Aorta (tissue), 5 donors: ENCODE results near the gene TUBG1. TPM values are rescaled to one million over a fixed set of nuclear protein-coding genes. Genes with fewer than 3 reads are reported as not detected.

ENCODE experiments used
- ATAC-seq: fragments of 200-7000 bp; cut with Tn5 transposase; one replicate; pipeline ENCODE4 v1.9.1; 2022; ENCODE audit warnings: moderate library complexity; ENCODE audit not compliant: low FRiP score
- DNase-seq, 2 donors: peaks; one replicate each; pipeline ENCODE4 v3.0.0-alpha.2; 2020
- H3K27ac ChIP-seq, 2 donors: one replicate each; pipeline ENCODE4 v1.5.1; 2013; ENCODE audit warnings: low read length in 2 of 2, mild to moderate bottlenecking in 2 of 2, moderate library complexity in 2 of 2, control low read depth in 1 of 2, inconsistent platforms in 1 of 2, low read depth in 1 of 2
- H3K27me3 ChIP-seq, 2 donors: one replicate each; pipeline ENCODE4 v1.6.1; 2013; ENCODE audit warnings: control low read depth in 1 of 2, low read length in 1 of 2, mild to moderate bottlenecking in 1 of 2, moderate library complexity in 1 of 2; ENCODE audit not compliant: insufficient read depth in 2 of 2, control insufficient read depth in 1 of 2
- H3K36me3 ChIP-seq, 2 donors: one replicate each; pipeline ENCODE4 v1.6.1; 2013; ENCODE audit warnings: control low read depth in 1 of 2, low read length in 1 of 2, mild to moderate bottlenecking in 1 of 2; ENCODE audit not compliant: insufficient read depth in 2 of 2, control insufficient read depth in 1 of 2
- H3K4me1 ChIP-seq, 2 donors: one replicate each; pipeline ENCODE4 v1.6.1; 2013; ENCODE audit warnings: low read length in 2 of 2, control low read depth in 1 of 2, mild to moderate bottlenecking in 1 of 2, moderate library complexity in 1 of 2; ENCODE audit not compliant: insufficient read depth in 2 of 2, control insufficient read depth in 1 of 2
- H3K4me3 ChIP-seq, 2 donors: one replicate each; pipeline ENCODE4 v1.5.1; 2013; ENCODE audit warnings: low read length in 2 of 2, control low read depth in 1 of 2, mild to moderate bottlenecking in 1 of 2
- H3K9me3 ChIP-seq: one replicate; pipeline ENCODE4 v1.6.1; 2013; ENCODE audit warnings: mild to moderate bottlenecking, low read length; ENCODE audit not compliant: control insufficient read depth
- WGBS, 2 donors: extraction: QIAGEN DNeasy Blood & Tissue Kit; methylation state at CpG; one replicate each; pipeline ENCODE4 v1.1.7; 2013; 5-methylcytosine and 5-hydroxymethylcytosine counted together
- intact Hi-C, 2 donors: fragments of 100-400 bp; cut with DNase I; formaldehyde crosslinking; loops; one replicate each; pipeline versions ENCODE4 v1.14.2 to v1.15.0; 2022
- polyA plus RNA-seq, 2 donors: library from polyadenylated mRNA; stranded (reverse); fragments of 200-250 nt; gene quantifications; one replicate each; pipeline ENCODE4 v1.2.3, GENCODE V29; 2013
- total RNA-seq, 2 donors: library from RNA; stranded (reverse); fragmentation: NEBNext Ultra II Directional; extraction: Animal tissue kit (Norgen Biotek cat#: 25700); gene quantifications; one replicate each; pipeline ENCODE4 v1.2.1, GENCODE V29; 2021
- donor health status: healthy with polysubstance abuse.
- donor health status: Bipolar disorder and iron deficiency.
- donor health status: DM: no; HTN: no; CAD: no.
- donor health status: DM: no; HTN: no; CAD: no.
- donor health status: DM: yes; HTN: yes; CAD: no.

TUBG1 gene
- total and polyA plus RNA-seq, 4 donors: 15.7 to 24.9 (median 20.5) TPM

DNA sequence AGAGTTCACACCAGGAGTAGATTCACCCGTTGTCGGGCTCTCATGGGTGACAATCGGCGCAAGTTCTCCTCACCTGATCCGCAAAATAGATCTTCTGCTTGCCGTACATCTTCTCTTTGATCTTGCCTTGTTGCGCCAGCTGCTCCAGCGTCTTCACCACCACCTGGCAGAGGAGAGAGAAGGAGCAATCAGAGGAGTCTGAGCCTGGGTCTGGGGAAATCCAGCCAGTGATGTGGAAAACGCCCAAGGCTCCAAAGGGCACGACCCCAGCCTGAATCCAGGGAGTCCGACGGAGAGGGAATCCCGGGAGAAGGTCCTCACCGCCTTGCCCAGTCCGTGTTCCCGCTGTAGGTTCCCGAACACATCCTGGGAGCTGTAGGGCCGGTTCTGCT is 32.3 kb upstream of the TUBG1 start:
- H3K9me3 ChIP-seq: no peaks in the 10 kb centered on the region
- H3K4me3 ChIP-seq: peak overlapping the region in 1 of 2 donors; percentile 27
- H3K27ac ChIP-seq: peak overlapping the region in 1 of 2 donors; percentile 55
- DNase-seq: no peak
- intact Hi-C loops: loop anchor here in 1 of 2 donors (2.0 to 10.0 kb wide), 2 partner anchors 102 to 258 kb away; partner anchors contain the start of gene PSME3
- no peak for ATAC-seq
- WGBS, 2 donors: 3 to 4% methylated on average over 18 of the region's 18 CpGs
- peaks cover 0 to 19% of the 10 kb centered on the region in 2 donors for H3K36me3 ChIP-seq
- H3K4me1 ChIP-seq: no peaks in the 10 kb centered on the region
- no peaks in the 10 kb centered on the region for H3K27me3 ChIP-seq

DNA sequence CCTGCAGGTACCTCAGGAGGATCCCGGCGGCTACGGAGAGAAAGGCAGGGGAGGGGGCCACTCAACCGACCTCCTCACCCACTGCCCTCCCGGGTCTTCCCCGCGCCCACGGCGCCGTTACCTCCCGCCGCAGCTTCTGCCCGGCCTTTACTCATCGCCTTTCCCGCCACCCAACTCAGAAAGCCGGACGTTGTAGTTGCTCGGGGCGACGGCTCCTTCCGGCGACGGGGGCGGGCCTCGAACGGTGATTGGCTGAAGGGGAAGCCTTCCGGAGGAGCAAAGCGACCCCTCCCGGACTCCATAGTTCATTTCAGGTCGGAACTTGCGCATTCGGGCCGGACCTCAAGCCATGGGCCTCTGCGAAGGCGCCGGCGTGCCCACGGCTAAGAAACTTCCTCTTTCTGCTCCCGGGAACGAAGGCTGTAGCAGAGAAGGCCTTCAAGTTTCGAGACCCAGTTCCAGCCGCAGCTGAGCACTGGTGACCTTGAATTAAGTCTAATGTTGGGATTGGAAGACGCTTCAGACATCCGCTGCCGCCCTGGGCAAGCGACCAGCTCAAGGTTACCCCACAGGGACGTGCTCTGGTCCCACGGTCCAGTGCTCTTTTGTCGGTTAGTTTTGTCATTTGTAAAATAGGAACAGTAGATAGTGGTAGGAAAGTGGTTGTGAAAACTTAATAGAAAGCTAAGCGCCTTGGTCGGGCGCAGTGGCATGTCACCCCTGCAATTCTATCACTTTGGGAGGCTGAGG is 31.8 kb upstream of the TUBG1 start, which contains the start of gene PSMC3IP:
Gene PSMC3IP (minus strand): TSS at position 198 of the 750 bp plus-strand sequence. CDS start 43 bp downstream, at position 155.
- DNase-seq (peak; percentile 97 to 99), ATAC-seq (peak; percentile 96)
- Histone ChIP-seq H3K4me3 (peak within 1 kb of the TSS; percentile 39 to 93), H3K27ac (peak within 1 kb of the TSS in 1 of 2 donors; percentile 91), H3K36me3 (peaks cover 0 to 23% of the 10 kb centered on the region in 2 donors), H3K9me3 (no peaks in the 10 kb centered on the region), H3K4me1 (no peaks in the 10 kb centered on the region), H3K27me3 (no peaks in the 10 kb centered on the region)
- 0 to 1% methylated on average over 52 of the region's 52 CpGs for WGBS, 2 donors
- intact Hi-C loops: loop anchor here in 1 of 2 donors (2.0 to 10.0 kb wide), 3 partner anchors 101 to 257 kb away; partner anchors contain the start of gene PSME3

DNA sequence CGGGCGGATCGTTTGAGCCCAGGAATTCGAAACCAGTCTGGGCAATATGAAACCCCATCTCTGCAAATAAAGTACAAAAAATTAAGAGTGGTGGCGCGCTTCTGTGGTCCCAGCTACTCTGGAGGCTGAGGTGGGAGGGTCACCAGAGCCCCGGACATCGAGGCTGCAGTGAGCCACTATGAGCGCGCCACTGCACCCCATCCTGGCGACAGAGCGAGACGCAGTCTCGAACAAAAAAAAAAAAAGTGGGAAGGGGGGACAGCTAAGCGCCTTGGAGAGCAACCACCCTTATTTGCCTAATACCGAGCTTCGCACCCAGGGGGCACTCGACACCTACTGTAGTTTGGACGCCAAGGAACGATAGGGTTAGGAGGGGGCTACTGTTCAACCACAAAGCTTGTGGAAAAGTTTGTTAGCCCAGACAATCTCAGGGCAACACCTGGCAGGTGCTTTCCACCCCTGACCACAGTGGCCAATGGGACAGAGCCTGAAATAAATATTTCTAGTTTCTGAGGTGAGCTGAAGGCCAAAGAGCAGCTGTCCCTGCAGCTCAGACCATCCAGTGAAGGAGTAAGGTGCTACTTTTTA is 31.1 kb upstream of the TUBG1 start:
- Histone ChIP-seq H3K27me3 (no peaks in the 10 kb centered on the region), H3K36me3 (peaks cover 4 to 23% of the 10 kb centered on the region in 2 donors), H3K27ac (peak overlapping the region in 1 of 2 donors; percentile 91), H3K4me3 (peak overlapping the region; percentile 39 to 93), H3K4me1 (no peaks in the 10 kb centered on the region), H3K9me3 (no peaks in the 10 kb centered on the region)
- 0 to 1% methylated on average over 20 of the region's 20 CpGs for WGBS, 2 donors
- intact Hi-C loops: loop anchor here in 1 of 2 donors (2.0 to 10.0 kb wide), 2 partner anchors 184 to 256 kb away; partner anchors contain the start of gene PSME3
- ATAC-seq (peak; percentile 84), DNase-seq (peak; percentile 75 to 92)

- DNase-seq (peak in 1 of 2 donors; percentile 2), ATAC-seq (no peak)
- H3K4me1 ChIP-seq: no peaks in the 10 kb centered on the region
- intact Hi-C loops: loop anchor here (2.0 to 10.0 kb wide), 4 partner anchors 102 to 255 kb away; partner anchors contain the start of genes CCR10 (in 1 of the 2), CNTNAP1 (in 1 of the 2), PSME3 (in 1 of the 2) and RAMP2 (in 1 of the 2)
- 47 to 48% methylated on average over 2 of the region's 2 CpGs for WGBS, 2 donors
- H3K4me3 ChIP-seq: no peak overlapping the region
- H3K9me3 ChIP-seq: no peaks in the 10 kb centered on the region
- no peaks in the 10 kb centered on the region for H3K27me3 ChIP-seq
- no peak overlapping the region for H3K27ac ChIP-seq
- H3K36me3 ChIP-seq: peaks cover 6 to 23% of the 10 kb centered on the region in 2 donors
Observed at GRCh38 chr17:42579794-42580551, 29.5 kb upstream of the TUBG1 start.

GRCh38 chr17:42581744-42582270 is 27.7 kb upstream of the TUBG1 start:
- Histone ChIP-seq H3K27me3 (no peaks in the 10 kb centered on the region), H3K36me3 (peaks cover 7 to 26% of the 10 kb centered on the region in 2 donors), H3K4me1 (no peaks in the 10 kb centered on the region), H3K9me3 (no peaks in the 10 kb centered on the region), H3K4me3 (no peak overlapping the region), H3K27ac (no peak overlapping the region)
- WGBS, 2 donors: 82 to 85% methylated on average over 10 of the region's 10 CpGs
- intact Hi-C loops: loop anchor here in 1 of 2 donors (5.0 to 10.0 kb wide), 2 partner anchors 100 to 183 kb away; partner anchors contain the start of genes CCR10, CNTNAP1 and RAMP2
- ATAC-seq (no peak), DNase-seq (peak in 1 of 2 donors; percentile 67)

DNA sequence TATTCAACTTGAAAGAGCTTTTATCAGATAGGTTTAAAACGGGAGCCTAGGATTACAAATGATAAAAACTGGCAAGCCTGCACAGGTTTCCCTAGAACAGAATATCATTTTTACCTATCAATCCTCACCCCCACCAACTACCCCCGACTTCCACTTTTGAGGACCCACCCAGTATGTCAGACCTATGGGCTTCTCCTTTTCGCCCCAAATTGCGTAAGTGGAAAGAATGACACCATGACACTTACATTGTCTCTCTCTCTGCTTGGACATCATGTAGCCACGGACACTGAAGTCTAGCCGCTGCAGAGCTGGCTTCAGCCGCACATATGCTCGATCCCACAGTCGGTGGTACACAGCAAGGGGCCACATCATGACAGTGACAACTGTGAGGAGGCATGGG is 24.6 kb upstream of the TUBG1 start:
- no peak for ATAC-seq
- no peaks in the 10 kb centered on the region for H3K9me3 ChIP-seq
- H3K4me1 ChIP-seq: no peaks in the 10 kb centered on the region
- H3K27ac ChIP-seq: no peak overlapping the region
- H3K36me3 ChIP-seq: peaks cover 16 to 27% of the 10 kb centered on the region in 2 donors
- no peak overlapping the region for H3K4me3 ChIP-seq
- no peaks in the 10 kb centered on the region for H3K27me3 ChIP-seq
- peak in 1 of 2 donors; percentile 56 for DNase-seq
- intact Hi-C loops: loop anchor here in 1 of 2 donors (5.0 to 10.0 kb wide), 2 partner anchors 97 to 180 kb away; partner anchors contain the start of genes CCR10, CNTNAP1 and RAMP2
- 74 to 76% methylated on average over 9 of the region's 9 CpGs for WGBS, 2 donors

GRCh38 chr17:42585353-42585752 is 24.1 kb upstream of the TUBG1 start:
- intact Hi-C loops: loop anchor here in 1 of 2 donors (10.0 kb wide), 1 partner anchor 179 kb away; the partner anchor contains the start of gene RAMP2
- WGBS, 2 donors: 4 to 6% methylated on average over 1 of the region's 1 CpG
- Histone ChIP-seq H3K27me3 (no peaks in the 10 kb centered on the region), H3K4me3 (no peak overlapping the region), H3K9me3 (no peaks in the 10 kb centered on the region), H3K27ac (no peak overlapping the region), H3K36me3 (peaks cover 16 to 22% of the 10 kb centered on the region in 2 donors), H3K4me1 (no peaks in the 10 kb centered on the region)
- DNase-seq: peak in 1 of 2 donors; percentile 17
- no peak for ATAC-seq
